ENCODE results near the gene C16orf74. TPM values are rescaled to one million over a fixed set of nuclear protein-coding genes. Genes with fewer than 3 reads are reported as not detected.

C16orf74 gene
- total and polyA plus RNA-seq, 2 of the 8 experiments (the other 6 are each of a cell fraction or from before 2014, with no cell fraction given) = 7.3 to 9.3 TPM

DNA sequence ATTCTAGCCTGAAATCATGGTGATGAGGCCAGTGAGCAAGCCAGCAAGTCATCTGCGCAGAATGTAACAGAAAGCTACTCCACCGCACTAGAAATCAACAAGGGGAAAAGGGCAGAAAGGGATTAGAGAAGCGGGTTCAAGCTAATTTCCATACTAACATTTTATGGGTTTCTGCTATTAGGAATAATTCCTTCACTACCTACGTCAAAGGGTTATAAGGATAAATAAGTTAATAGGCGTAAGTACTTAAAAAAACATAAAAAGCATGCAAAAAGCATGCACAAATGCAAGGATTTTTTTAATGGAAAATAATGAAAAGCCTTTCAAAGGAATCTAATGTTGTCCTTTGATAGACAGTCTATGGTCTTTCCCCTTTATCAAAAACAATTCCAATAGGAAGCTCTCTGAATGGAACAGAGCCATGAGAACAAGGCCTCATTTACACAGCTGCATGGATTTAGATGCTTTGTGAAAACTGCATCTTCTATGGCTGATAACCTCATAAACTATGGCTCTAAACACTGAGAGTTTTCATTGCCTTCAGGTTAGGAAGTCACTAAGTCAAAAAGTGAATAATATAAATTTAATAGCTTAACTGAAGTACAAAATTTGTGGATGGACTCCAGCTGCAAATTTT lies 42.9 kb upstream of the C16orf74 start:
- Histone ChIP-seq H2BK15ac (ENCODE audit: low read length) (no peak overlapping the region), H4K91ac (replicated peaks; ENCODE audit: insufficient read length, low read length) (no peak overlapping the region), H2BK120ac (replicated peaks; ENCODE audit: low read depth, low read length) (no peak overlapping the region), H3K9ac (replicated peaks in 1 of 4; ENCODE audit: extremely low read depth in 1 of 4, low read depth in 3 of 4, low read length in 3 of 4) (no peak overlapping the region), H3K27ac (ENCODE audit: low read depth, low read length) (no peak overlapping the region), H3K23me2 (ENCODE audit: low read depth, low read length) (peaks cover 5% of the 10 kb centered on the region), H2BK5ac (ENCODE audit: low read depth, low read length) (no peak overlapping the region), H3K4me1 (replicated peaks in 1 of 4; ENCODE audit: control insufficient read depth in 3 of 4, insufficient read depth in 4 of 4, low read length in 3 of 4) (peaks cover 0 to 3% (median 0%) of the 10 kb centered on the region in 4 experiments; a peak in 1 of 7 replicates), H3K56ac (replicated peaks; ENCODE audit: insufficient read length, low read depth, low read length) (no peak overlapping the region), H3K4ac (replicated peaks; ENCODE audit: insufficient read length, low read depth, low read length) (no peak overlapping the region), H3K4me2 (ENCODE audit: insufficient read depth in 1 of 2, low read depth in 2 of 2, low read length in 2 of 2) (no peak overlapping the region), H3K9me3 (ENCODE audit: insufficient read depth in 2 of 2, low read depth in 1 of 2, low read length in 1 of 2) (peaks cover 0 to 2% of the 10 kb centered on the region in 2 experiments; a peak in 1 of 4 replicates), H2BK12ac (ENCODE audit: low read depth, low read length) (no peak overlapping the region), H3K79me2 (ENCODE audit: control insufficient read depth in 1 of 2, insufficient read depth in 2 of 2, low read length in 2 of 2) (peaks cover 32 to 93% of the 10 kb centered on the region in 2 experiments), H3K14ac (ENCODE audit: insufficient read length) (no peak overlapping the region), H3K79me1 (ENCODE audit: low read depth, low read length) (peaks cover 21% of the 10 kb centered on the region), H2BK20ac (ENCODE audit: low read length) (no peak overlapping the region), H2AK5ac (ENCODE audit: low read depth, low read length) (no peak overlapping the region), H3K36me3 (ENCODE audit: control insufficient read depth in 2 of 4, insufficient read depth in 4 of 4, low read length in 3 of 4) (peaks cover 4 to 42% (median 14%) of the 10 kb centered on the region in 4 experiments; a peak in 6 of 8 replicates), H3K4me3 (ENCODE audit: extremely low read depth in 1 of 4, insufficient read depth in 2 of 4, low read depth in 3 of 4, low read length in 4 of 4) (no peak overlapping the region), H4K20me1 (replicated peaks in 1 of 2; ENCODE audit: control insufficient read depth in 1 of 2, insufficient read depth in 2 of 2, low read length in 2 of 2) (peaks cover 8 to 20% of the 10 kb centered on the region in 2 experiments), H3K18ac (ENCODE audit: extremely low read depth, low read length) (no peak overlapping the region), H2AFZ (ENCODE audit: low read length) (no peak overlapping the region), H4K5ac (ENCODE audit: insufficient read length, low read depth, low read length) (no peak overlapping the region), H4K8ac (ENCODE audit: extremely low read depth, insufficient read depth, low read length) (no peak overlapping the region; the same call in 1 of the 2 replicates), H3K27me3 (replicated peaks in 1 of 4; ENCODE audit: control insufficient read depth in 3 of 4, extremely low read depth in 1 of 4, insufficient read depth in 3 of 4, low read length in 3 of 4) (no peaks in the 10 kb centered on the region), H3K23ac (ENCODE audit: insufficient read length) (no peak overlapping the region)
- FAIRE-seq = no peak
- no peak for DNase-seq (ENCODE audit: low read depth in 1 of 2, low spot score in 2 of 2)
- CTCF ChIA-PET (ENCODE audit: partially characterized antibody) = interaction anchor here (0.8 to 1.7 kb wide), 4 partner anchors 22 to 232 kb away, joined by 3 to 5 read pairs (median 3); no protein-coding TSS in a partner anchor
- 88% methylated on average over 5 of the region's 5 CpGs; no CpG with 5 or more reads in 1 of the 2 experiments for WGBS, 2 experiments (ENCODE audit: extremely low coverage in 1 of 2, insufficient coverage in 1 of 2, insufficient read length in 1 of 2, insufficient replicate concordance in 2 of 2, low coverage in 1 of 2, low lambda C conversion rate in 2 of 2, missing lambda C conversion rate in 1 of 2)
- POLR2A ChIA-PET (ENCODE audit: partially characterized antibody) = interaction anchor here (0.6 to 2.1 kb wide), 5 partner anchors 10 to 642 kb away, joined by 3 to 6 read pairs (median 4); no protein-coding TSS in a partner anchor
- TF ChIP-seq TAF7 (optimal IDR thresholded peaks at IDR 0.05; ENCODE audit: borderline replicate concordance, low read depth, low read length) = no peak
- no peak for TF ChIP-seq CHD2 (IDR thresholded peaks at IDR 0.05; ENCODE audit: low read length)
- no peak for TF ChIP-seq TCF12 (IDR thresholded peaks at IDR 0.05; ENCODE audit: low read depth, low read length)
- TF ChIP-seq CBX5 (IDR thresholded peaks at IDR 0.05; ENCODE audit: low read depth, low read length) = no peak
